Central memory CD8-positive, alpha-beta T cell (primary cell): Measurements from ENCODE around the gene TIMMDC1.
A peak's percentile ranks its signal among the peaks of the same experiment; 100 is the strongest.
"Not testable (repeated sequence)": the region's sequence is repeated elsewhere in the genome, so short reads cannot be mapped to it uniquely, and the experiment has no call there.

Experiments used
- ATAC-seq: fragments of 150-1000 bp; cut with Tn5 transposase; replicated peaks from 2 replicates; pipeline ENCODE4 v1.10.0; 2022; ENCODE audit warnings: mild to moderate bottlenecking, moderate FRiP score, moderate number of reproducible peaks; ENCODE audit not compliant: poor library complexity, severe bottlenecking; ENCODE audit errors: extremely low read depth
- DNase-seq, 2 donors: peaks; one replicate each; pipeline ENCODE4 v3.0.0; 2021; ENCODE audit warnings: low spot score in 2 of 2
- H3K27ac Mint-ChIP-seq: one replicate; pipeline ENCODE4 v1.8.0; 2022; ENCODE audit warnings: low read depth, mild to moderate bottlenecking, moderate library complexity, mixed read lengths
- H3K27me3 Mint-ChIP-seq: one replicate; pipeline ENCODE4 v1.8.0; 2022; ENCODE audit warnings: mixed read lengths
- H3K36me3 Mint-ChIP-seq: one replicate; pipeline ENCODE4 v1.8.0; 2022; ENCODE audit warnings: mild to moderate bottlenecking, moderate library complexity, mixed read lengths; ENCODE audit not compliant: insufficient read depth
- H3K4me1 Mint-ChIP-seq: one replicate; pipeline ENCODE4 v1.8.0; 2022; ENCODE audit warnings: mixed read lengths
- H3K4me3 Mint-ChIP-seq: one replicate; pipeline ENCODE4 v1.8.0; 2022; ENCODE audit warnings: mild to moderate bottlenecking, moderate library complexity, mixed read lengths
- H3K9me3 Mint-ChIP-seq: one replicate; pipeline ENCODE4 v1.8.0; 2022; ENCODE audit warnings: mixed read lengths

The TIMMDC1 gene

DNA sequence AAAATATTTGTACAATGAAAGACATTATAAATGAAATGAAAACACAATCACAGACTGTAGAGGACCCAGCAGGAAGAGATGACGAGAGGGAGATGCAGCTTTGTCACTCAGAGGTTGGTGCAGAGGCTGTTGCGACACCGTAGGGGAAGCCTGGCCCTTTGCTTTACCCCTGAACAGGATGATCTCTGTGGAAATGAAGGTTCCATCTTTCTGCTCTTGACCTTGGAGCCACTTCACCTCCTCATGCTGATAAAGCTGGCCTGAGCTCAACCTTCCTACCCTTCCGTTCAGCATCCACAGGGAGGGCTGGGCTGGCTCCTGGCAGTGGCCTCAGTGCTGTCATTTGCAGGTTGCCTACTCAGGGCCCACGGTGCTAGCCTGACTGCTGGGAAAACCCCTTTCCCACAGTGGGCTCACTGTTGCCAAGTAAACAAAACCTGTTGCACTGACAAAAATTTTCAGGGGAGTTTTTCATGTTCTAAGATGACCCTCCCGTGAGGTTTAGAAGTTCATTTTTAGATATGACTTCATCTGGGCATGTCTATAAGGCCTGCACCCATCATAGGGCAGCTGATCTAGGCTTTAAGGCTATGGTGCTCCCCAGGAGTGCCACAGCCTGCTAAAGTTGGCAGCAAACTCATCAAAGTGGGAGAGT is 64.1 kb downstream of the TIMMDC1 start:
- H3K9me3 Mint-ChIP-seq: no peaks in the 10 kb centered on the region
- peak overlapping the region; percentile 89 for H3K27ac Mint-ChIP-seq
- DNase-seq (peak in 1 of 2 donors; percentile 37), ATAC-seq (peak; percentile 76)
- H3K4me3 Mint-ChIP-seq: no peak overlapping the region
- H3K36me3 Mint-ChIP-seq: peaks cover 7% of the 10 kb centered on the region
- peaks cover 6% of the 10 kb centered on the region for H3K4me1 Mint-ChIP-seq
- H3K27me3 Mint-ChIP-seq: peaks cover 5% of the 10 kb centered on the region

DNA sequence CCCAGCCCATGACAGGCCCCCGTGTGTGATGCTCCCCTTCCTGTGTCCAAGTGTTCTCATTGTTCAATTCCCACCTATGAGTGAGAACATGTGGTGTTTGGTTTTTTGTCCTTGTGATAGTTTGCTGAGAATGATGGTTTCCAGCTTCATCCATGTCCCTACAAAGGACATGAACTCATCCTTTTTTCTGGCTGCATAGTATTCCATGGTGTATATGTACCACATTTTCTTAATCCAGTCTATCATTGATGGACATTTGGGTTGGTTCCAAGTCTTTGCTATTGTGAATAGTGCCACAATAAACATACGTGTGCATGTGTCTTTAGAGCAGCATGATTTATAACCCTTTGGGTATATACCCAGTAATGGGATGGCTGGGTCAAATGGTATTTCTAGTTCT is 65.0 kb downstream of the TIMMDC1 start:
- ATAC-seq, H3K36me3 Mint-ChIP-seq: not testable (repeated sequence)

DNA sequence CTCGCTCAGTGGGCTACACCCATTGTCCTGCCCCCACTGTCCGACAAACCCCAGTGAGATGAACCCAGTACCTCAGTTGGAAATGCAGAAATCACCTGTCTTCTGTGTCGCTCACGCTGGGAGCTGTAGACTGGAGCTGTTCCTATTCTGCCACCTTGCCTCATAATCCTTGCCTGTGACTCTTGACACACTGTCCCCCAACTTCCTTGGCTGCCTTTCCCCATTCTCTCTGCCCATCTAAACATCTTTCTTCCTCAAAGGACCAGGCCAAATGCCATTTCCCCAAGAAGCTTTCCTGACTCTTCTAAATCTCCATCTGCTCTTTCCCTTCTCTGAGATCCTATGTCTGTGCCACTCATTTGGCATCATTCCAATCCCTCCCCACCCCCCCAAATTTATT is 70.8 kb downstream of the TIMMDC1 start:
- ATAC-seq: no peak
- no peaks in the 10 kb centered on the region for H3K36me3 Mint-ChIP-seq
- no peak for DNase-seq
- peaks cover 14% of the 10 kb centered on the region for H3K27me3 Mint-ChIP-seq
- H3K4me3 Mint-ChIP-seq: no peak overlapping the region
- no peak overlapping the region for H3K27ac Mint-ChIP-seq
- no peaks in the 10 kb centered on the region for H3K9me3 Mint-ChIP-seq
- H3K4me1 Mint-ChIP-seq: no peaks in the 10 kb centered on the region

More for the DNA sequence above, 65.0 kb downstream of the TIMMDC1 start:
- DNase-seq, H3K4me1 Mint-ChIP-seq, H3K27ac Mint-ChIP-seq, H3K9me3 Mint-ChIP-seq, H3K4me3 Mint-ChIP-seq: not testable (repeated sequence)
- peaks cover 14% of the 10 kb centered on the region for H3K27me3 Mint-ChIP-seq

DNA sequence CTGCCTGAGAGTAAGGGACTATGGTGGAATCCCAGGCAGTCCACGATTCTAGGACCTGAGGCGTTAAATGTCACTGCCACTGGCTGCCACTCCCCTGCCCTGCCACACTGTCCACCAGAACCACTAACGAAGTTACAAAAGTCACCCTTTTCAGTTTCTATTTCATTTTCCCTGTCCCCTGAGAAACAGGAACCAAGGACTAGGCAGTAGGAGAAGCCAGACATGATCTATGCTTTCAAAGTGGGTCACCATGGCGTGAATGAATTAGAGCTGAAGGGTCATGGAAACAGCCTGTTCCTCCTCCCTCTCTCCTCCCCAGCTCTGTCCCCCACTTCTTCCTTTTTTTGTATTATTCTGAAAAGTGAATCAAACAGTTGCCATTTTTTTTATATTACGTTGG is 71.9 kb downstream of the TIMMDC1 start:
- H3K4me1 Mint-ChIP-seq: no peaks in the 10 kb centered on the region
- H3K27ac Mint-ChIP-seq: no peak overlapping the region
- DNase-seq (no peak), ATAC-seq (no peak)
- no peaks in the 10 kb centered on the region for H3K36me3 Mint-ChIP-seq
- no peak overlapping the region for H3K4me3 Mint-ChIP-seq
- H3K27me3 Mint-ChIP-seq: peaks cover 14% of the 10 kb centered on the region
- no peaks in the 10 kb centered on the region for H3K9me3 Mint-ChIP-seq

DNA sequence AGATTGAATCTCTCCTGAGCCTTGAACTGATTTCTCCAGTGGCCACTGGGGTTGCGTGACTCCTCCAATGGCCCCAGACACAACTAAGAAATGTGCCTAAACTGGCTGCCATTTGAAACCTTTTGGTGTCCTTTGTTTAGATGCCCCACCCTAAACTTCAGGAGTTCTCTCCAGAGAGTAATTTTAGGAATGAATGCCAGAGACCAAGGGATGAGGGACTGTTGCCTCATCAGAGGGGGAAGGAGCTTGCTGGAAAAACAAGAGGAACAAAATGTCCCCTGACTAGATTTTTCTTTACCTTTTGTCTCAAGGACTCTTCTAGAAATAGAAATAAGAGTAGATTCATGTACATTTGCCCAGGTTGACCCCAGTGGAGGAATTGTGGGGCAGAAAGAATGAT is 72.9 kb downstream of the TIMMDC1 start:
- no peaks in the 10 kb centered on the region for H3K4me1 Mint-ChIP-seq
- no peak for DNase-seq
- H3K27me3 Mint-ChIP-seq: peaks cover 14% of the 10 kb centered on the region
- H3K9me3 Mint-ChIP-seq: no peaks in the 10 kb centered on the region
- H3K4me3 Mint-ChIP-seq: no peak overlapping the region
- H3K36me3 Mint-ChIP-seq: no peaks in the 10 kb centered on the region
- no peak overlapping the region for H3K27ac Mint-ChIP-seq
- no peak for ATAC-seq

DNA sequence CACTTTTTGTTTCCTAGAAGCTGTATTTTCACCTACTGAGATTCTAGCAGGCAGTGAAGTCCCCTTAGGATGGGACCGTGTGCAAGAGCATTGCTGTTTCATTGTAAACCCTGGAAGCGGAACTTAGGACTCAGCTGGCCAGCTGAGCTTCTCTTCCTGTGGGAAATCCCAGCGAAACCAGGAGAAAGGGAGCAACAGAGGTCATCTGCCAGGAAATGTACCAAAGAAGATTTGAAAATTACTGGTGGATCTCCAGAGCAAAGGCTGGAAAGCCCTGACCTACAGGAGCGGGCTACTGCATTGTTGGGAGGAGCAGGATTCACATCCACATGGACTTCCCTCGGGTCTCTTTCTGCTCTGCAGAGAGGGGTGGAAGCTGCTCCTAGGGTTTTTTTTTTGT is 73.3 kb downstream of the TIMMDC1 start:
- Mint-ChIP-seq H3K27me3 (peaks cover 14% of the 10 kb centered on the region), H3K9me3 (no peaks in the 10 kb centered on the region), H3K27ac (no peak overlapping the region), H3K36me3 (no peaks in the 10 kb centered on the region), H3K4me3 (no peak overlapping the region), H3K4me1 (no peaks in the 10 kb centered on the region)
- ATAC-seq (no peak), DNase-seq (no peak)
